Vagina (tissue), 2 donors: Measurements from ENCODE around the gene SUCLA2.

Experiments
- POLR2A ChIP-seq, 2 donors: fragments of 450-650 bp; IDR thresholded peaks; one replicate each; pipeline ENCODE4 v1.6.1; 2017; ENCODE audit warnings: antibody characterized with exemption in 2 of 2, mild to moderate bottlenecking in 2 of 2, moderate library complexity in 2 of 2
- POLR2AphosphoS5 ChIP-seq, 2 donors: sonication (generic); formaldehyde crosslinking; IDR thresholded peaks; one replicate each; pipeline ENCODE4 v1.9.0; 2017; ENCODE audit warnings: antibody characterized with exemption in 2 of 2, mild to moderate bottlenecking in 2 of 2, low read depth in 1 of 2; ENCODE audit not compliant: insufficient read depth in 1 of 2
- TF ChIP-seq, protein P1 (sequence below), 3 experiments: fragments of 450-650 bp in 2 of 3; fragments of 200-600 bp in 1 of 3; sonication (generic) in 1 of 3; IDR thresholded peaks; one replicate each; pipeline ENCODE4 v1.5.1; 2017 to 2019; ENCODE audit warnings: antibody characterized with exemption in 3 of 3, mild to moderate bottlenecking in 2 of 3, moderate library complexity in 2 of 3

DNA sequence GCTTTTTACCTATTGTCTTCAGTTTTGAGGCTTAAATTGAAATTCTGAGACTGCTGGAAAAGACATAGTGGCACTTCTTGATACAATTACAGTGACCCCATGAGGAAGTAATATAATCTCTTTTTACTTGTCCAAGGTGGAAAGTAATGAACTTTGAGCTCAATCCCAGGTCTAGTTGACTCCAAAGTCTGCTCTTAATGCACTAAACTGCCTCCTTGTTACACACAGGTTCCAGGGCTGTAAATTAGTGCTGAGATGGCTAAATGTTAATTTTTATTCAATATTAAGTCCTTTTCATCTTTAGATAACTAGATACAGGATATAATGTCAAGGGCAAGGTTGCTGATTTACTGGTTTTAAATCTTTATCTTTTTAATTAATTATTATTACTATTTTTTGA is 39.0 kb upstream of the SUCLA2 start:
- TF ChIP-seq POLR2A (IDR thresholded peaks at IDR 0.05) (no peak), POLR2AphosphoS5 (IDR thresholded peaks at IDR 0.05; ENCODE audit: insufficient read depth in 1 of 2, low read depth in 1 of 2) (no peak)
- TF ChIP-seq, protein P1, sequence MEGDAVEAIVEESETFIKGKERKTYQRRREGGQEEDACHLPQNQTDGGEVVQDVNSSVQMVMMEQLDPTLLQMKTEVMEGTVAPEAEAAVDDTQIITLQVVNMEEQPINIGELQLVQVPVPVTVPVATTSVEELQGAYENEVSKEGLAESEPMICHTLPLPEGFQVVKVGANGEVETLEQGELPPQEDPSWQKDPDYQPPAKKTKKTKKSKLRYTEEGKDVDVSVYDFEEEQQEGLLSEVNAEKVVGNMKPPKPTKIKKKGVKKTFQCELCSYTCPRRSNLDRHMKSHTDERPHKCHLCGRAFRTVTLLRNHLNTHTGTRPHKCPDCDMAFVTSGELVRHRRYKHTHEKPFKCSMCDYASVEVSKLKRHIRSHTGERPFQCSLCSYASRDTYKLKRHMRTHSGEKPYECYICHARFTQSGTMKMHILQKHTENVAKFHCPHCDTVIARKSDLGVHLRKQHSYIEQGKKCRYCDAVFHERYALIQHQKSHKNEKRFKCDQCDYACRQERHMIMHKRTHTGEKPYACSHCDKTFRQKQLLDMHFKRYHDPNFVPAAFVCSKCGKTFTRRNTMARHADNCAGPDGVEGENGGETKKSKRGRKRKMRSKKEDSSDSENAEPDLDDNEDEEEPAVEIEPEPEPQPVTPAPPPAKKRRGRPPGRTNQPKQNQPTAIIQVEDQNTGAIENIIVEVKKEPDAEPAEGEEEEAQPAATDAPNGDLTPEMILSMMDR (IDR thresholded peaks at IDR 0.05), result no peak
